ENCODE results near the gene KRTAP29-1.

- TF ChIP-seq CTCF (IDR thresholded peaks at IDR 0.05): no peak
- TF ChIP-seq POLR2A (IDR thresholded peaks at IDR 0.05): no peak
These were observed 23.8 kb upstream of the KRTAP29-1 start for GRCh38 chr17:41326173-41327145.

Measured in sigmoid colon (tissue), 3 donors.